22Rv1 (cell line): ENCODE measurements around the gene B9D2.

Experiments used
- ZFX ChIP-seq: fragments of 450-650 bp; IDR thresholded peaks from 2 replicates; pipeline ENCODE4 v1.6.1; 2017; ENCODE audit warnings: antibody characterized with exemption, borderline replicate concordance
- TF ChIP-seq, protein P1 (sequence below): fragments of 450-650 bp; IDR thresholded peaks from 2 replicates; pipeline ENCODE4 v1.5.1; 2017; ENCODE audit warnings: mild to moderate bottlenecking

DNA sequence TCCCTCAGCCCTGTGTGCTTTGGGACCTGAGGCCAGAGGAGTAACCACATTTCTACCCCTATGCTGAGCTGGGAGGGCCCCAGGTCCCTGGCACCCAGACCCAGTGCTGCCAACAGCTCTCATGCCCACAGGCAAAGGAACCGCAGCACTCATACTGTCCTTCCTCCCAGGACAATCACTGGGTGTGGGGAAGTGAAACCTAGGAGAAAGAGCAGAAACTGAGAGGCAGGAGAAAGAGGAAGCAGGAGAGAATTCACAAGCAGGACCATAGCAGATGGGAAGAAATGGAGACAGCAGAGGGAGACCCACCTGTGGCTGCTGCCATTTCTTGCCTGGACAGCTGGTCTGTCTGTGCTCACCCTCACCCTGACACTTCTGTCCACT lies 35.1 kb downstream of the B9D2 start:
- TF ChIP-seq, protein P1, sequence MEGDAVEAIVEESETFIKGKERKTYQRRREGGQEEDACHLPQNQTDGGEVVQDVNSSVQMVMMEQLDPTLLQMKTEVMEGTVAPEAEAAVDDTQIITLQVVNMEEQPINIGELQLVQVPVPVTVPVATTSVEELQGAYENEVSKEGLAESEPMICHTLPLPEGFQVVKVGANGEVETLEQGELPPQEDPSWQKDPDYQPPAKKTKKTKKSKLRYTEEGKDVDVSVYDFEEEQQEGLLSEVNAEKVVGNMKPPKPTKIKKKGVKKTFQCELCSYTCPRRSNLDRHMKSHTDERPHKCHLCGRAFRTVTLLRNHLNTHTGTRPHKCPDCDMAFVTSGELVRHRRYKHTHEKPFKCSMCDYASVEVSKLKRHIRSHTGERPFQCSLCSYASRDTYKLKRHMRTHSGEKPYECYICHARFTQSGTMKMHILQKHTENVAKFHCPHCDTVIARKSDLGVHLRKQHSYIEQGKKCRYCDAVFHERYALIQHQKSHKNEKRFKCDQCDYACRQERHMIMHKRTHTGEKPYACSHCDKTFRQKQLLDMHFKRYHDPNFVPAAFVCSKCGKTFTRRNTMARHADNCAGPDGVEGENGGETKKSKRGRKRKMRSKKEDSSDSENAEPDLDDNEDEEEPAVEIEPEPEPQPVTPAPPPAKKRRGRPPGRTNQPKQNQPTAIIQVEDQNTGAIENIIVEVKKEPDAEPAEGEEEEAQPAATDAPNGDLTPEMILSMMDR: no peak
- TF ChIP-seq ZFX: no peak
